Liver (tissue), 9 donors: ENCODE results near the gene CDPF1. TPM values are rescaled to one million over a fixed set of nuclear protein-coding genes. Genes with fewer than 3 reads are reported as not detected.

Experiments used
- DNase-seq: peaks from one replicate; pipeline ENCODE4 v3.0.0-alpha.2; 2017; ENCODE audit warnings: low spot score
- H3K27ac ChIP-seq, 2 donors: one replicate each; pipeline ENCODE4 v1.7.0; 2013; ENCODE audit warnings: inconsistent platforms in 2 of 2, low read length in 2 of 2, control low read depth in 1 of 2, low read depth in 1 of 2, mild to moderate bottlenecking in 1 of 2
- H3K27me3 ChIP-seq, 4 donors: one replicate each; pipeline versions ENCODE4 v1.6.1 to v1.7.0; 2013; ENCODE audit warnings: low read length in 3 of 4, inconsistent platforms in 1 of 4, mild to moderate bottlenecking in 1 of 4, moderate library complexity in 1 of 4; ENCODE audit not compliant: control insufficient read depth in 4 of 4, insufficient read depth in 4 of 4
- H3K36me3 ChIP-seq, 4 donors: one replicate each; pipeline versions ENCODE4 v1.6.1 to v1.7.0; 2013; ENCODE audit warnings: low read length in 3 of 4, mild to moderate bottlenecking in 3 of 4, low read depth in 1 of 4, moderate library complexity in 1 of 4; ENCODE audit not compliant: control insufficient read depth in 4 of 4, insufficient read depth in 3 of 4
- H3K4me1 ChIP-seq, 4 donors: one replicate each; pipeline versions ENCODE4 v1.6.1 to v1.7.0; 2013; ENCODE audit warnings: low read length in 3 of 4, mild to moderate bottlenecking in 3 of 4, moderate library complexity in 1 of 4; ENCODE audit not compliant: control insufficient read depth in 4 of 4, insufficient read depth in 4 of 4
- H3K4me3 ChIP-seq, 3 donors: one replicate each; pipeline versions ENCODE4 v1.6.1 to v1.7.0; 2013; ENCODE audit warnings: low read length in 3 of 3, control low read depth in 1 of 3, low read depth in 1 of 3, mild to moderate bottlenecking in 1 of 3
- H3K9ac ChIP-seq, 2 donors: one replicate each; pipeline ENCODE4 v1.7.0; 2013; ENCODE audit warnings: low read length in 2 of 2, mild to moderate bottlenecking in 2 of 2, moderate library complexity in 2 of 2, control low read depth in 1 of 2, low read depth in 1 of 2
- H3K9me3 ChIP-seq, 4 donors: one replicate each; pipeline versions ENCODE4 v1.6.1 to v1.7.0; 2013; ENCODE audit warnings: low read length in 3 of 4; ENCODE audit not compliant: control insufficient read depth in 4 of 4
- EGR1 ChIP-seq, 2 donors: IDR thresholded peaks; 2 replicates each; pipeline ENCODE4 v1.6.1; 2016 to 2018; ENCODE audit warnings: antibody characterized with exemption in 2 of 2, low read depth in 2 of 2
- GABPA ChIP-seq, 2 donors: IDR thresholded peaks in 1 of 2; conservative IDR thresholded peaks in 1 of 2; 2 replicates each; pipeline ENCODE4 v1.6.1; 2016; ENCODE audit warnings: antibody characterized with exemption in 2 of 2, mild to moderate bottlenecking in 1 of 2, moderate library complexity in 1 of 2
- HNF4A ChIP-seq, 2 donors: conservative IDR thresholded peaks; 2 replicates each; pipeline ENCODE4 v1.6.1; 2016; ENCODE audit warnings: antibody characterized with exemption in 2 of 2, mild to moderate bottlenecking in 2 of 2
- HNF4G ChIP-seq: IDR thresholded peaks from 2 replicates; pipeline ENCODE4 v1.6.1; 2016; ENCODE audit warnings: antibody characterized with exemption
- JUND ChIP-seq, 2 donors: IDR thresholded peaks; 2 replicates each; pipeline ENCODE4 v1.6.1; 2016; ENCODE audit warnings: antibody characterized with exemption in 2 of 2
- MAX ChIP-seq: IDR thresholded peaks from 2 replicates; pipeline ENCODE4 v1.6.1; 2016; ENCODE audit warnings: antibody characterized with exemption
- NR2F2 ChIP-seq: IDR thresholded peaks from 2 replicates; pipeline ENCODE4 v1.6.1; 2016; ENCODE audit warnings: antibody characterized with exemption
- RAD21 ChIP-seq, 2 donors: IDR thresholded peaks; 2 replicates each; pipeline ENCODE4 v1.6.1; 2016; ENCODE audit warnings: antibody characterized with exemption in 2 of 2, mild to moderate bottlenecking in 2 of 2
- RXRA ChIP-seq, 2 donors: IDR thresholded peaks; 2 replicates each; pipeline ENCODE4 v1.6.1; 2017 to 2018; ENCODE audit warnings: antibody characterized with exemption in 2 of 2, mild to moderate bottlenecking in 1 of 2
- TAF1 ChIP-seq: conservative IDR thresholded peaks from 2 replicates; pipeline ENCODE4 v1.6.1; 2016; ENCODE audit warnings: antibody characterized with exemption, mild to moderate bottlenecking
- YY1 ChIP-seq: IDR thresholded peaks from 2 replicates; pipeline ENCODE4 v1.6.1; 2016; ENCODE audit warnings: antibody characterized with exemption, mild to moderate bottlenecking
- WGBS: extraction: QIAGEN DNeasy Blood & Tissue Kit; methylation state at CpG from one replicate; pipeline ENCODE4 v1.1.7; 2013; 5-methylcytosine and 5-hydroxymethylcytosine counted together
- polyA plus RNA-seq, 2 donors: library from polyadenylated mRNA; stranded (reverse) in 1 of 2; unstranded in 1 of 2; fragments of 200-250 nt in 1 of 2; fragments of >200 nt in 1 of 2; fragmentation: Nextera tagmentation in 1 of 2; extraction: Ambion mirVana in 1 of 2; gene quantifications; one replicate each; pipeline versions ENCODE4 v1.2.1 to v1.2.3, GENCODE V29; 2013 to 2015
- total RNA-seq, 2 donors: library from RNA; depleted of rRNA; stranded (reverse); fragments of >200 nt; gene quantifications; one replicate each; pipeline ENCODE4 v1.2.3, GENCODE V29; 2014
- TF ChIP-seq, protein P1 (sequence below): fragments of 150-350 bp; IDR thresholded peaks from 2 replicates; pipeline ENCODE4 v1.5.1; 2017; ENCODE audit warnings: improper control_type of control experiment, low read depth, low read length; ENCODE audit not compliant: missing input control
- TF ChIP-seq, protein P2 (sequence below): IDR thresholded peaks from 2 replicates; pipeline ENCODE4 v1.6.1; 2016; ENCODE audit warnings: antibody characterized with exemption, mild to moderate bottlenecking
- TF ChIP-seq, protein P3 (sequence below): IDR thresholded peaks from 2 replicates; pipeline ENCODE4 v1.6.1; 2016; ENCODE audit warnings: antibody characterized with exemption
- donor health status: healthy.
- donor health status: healthy.
- donor health status: healthy.
- donor health status: healthy.
- donor health status: healthy.

Gene CDPF1
- total and polyA plus RNA-seq, 4 donors: 3.9 to 6.6 (median 5.3) TPM

DNA sequence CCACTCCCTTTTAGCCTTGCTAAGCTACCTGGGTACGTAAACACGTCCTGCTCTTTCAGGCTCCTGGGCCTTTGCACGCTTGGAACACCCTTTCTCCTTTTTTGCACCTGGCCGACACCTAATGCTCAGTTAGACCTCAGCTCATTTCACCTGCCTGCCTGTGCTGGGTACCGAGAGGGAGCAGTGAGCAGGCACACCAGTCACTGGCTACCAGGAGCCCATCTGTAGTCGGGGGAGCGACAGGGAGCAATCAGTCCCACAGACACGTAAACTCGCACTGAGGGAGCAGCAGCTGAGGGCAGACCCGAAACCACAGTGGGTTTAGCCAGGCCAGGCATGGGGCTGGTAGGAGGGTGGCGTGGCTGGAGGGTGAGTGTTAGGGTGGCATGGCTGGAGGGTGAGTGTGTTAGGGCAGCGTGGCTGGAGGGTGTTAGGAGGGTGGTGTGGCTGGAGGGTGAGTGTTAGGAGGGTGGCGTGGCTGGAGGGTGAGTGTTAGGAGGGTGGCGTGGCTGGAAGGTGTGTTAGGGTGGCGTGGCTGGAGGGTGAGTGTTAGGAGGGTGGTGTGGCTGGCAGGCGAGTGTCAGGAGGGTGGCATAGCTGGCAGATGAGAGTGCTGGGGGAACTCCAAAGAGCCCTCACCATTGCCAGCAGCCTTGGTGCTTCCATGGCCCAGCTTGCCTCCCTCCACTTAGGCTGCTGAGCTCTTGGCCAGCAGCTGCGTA lies 40.2 kb upstream of the CDPF1 start:
- Histone ChIP-seq H3K4me3 (no peak overlapping the region), H3K27ac (no peak overlapping the region), H3K27me3 (no peaks in the 10 kb centered on the region), H3K36me3 (peaks cover 30 to 77% (median 58%) of the 10 kb centered on the region in 4 donors), H3K9me3 (no peaks in the 10 kb centered on the region), H3K4me1 (peaks cover 0 to 8% (median 2%) of the 10 kb centered on the region in 4 donors), H3K9ac (no peak overlapping the region)
- no peak for DNase-seq
- TF ChIP-seq MAX (no peak), HNF4A (conservative IDR thresholded peaks at IDR 0.05) (no peak)
- TF ChIP-seq, protein P1, sequence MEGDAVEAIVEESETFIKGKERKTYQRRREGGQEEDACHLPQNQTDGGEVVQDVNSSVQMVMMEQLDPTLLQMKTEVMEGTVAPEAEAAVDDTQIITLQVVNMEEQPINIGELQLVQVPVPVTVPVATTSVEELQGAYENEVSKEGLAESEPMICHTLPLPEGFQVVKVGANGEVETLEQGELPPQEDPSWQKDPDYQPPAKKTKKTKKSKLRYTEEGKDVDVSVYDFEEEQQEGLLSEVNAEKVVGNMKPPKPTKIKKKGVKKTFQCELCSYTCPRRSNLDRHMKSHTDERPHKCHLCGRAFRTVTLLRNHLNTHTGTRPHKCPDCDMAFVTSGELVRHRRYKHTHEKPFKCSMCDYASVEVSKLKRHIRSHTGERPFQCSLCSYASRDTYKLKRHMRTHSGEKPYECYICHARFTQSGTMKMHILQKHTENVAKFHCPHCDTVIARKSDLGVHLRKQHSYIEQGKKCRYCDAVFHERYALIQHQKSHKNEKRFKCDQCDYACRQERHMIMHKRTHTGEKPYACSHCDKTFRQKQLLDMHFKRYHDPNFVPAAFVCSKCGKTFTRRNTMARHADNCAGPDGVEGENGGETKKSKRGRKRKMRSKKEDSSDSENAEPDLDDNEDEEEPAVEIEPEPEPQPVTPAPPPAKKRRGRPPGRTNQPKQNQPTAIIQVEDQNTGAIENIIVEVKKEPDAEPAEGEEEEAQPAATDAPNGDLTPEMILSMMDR: no peak
- TF ChIP-seq, protein P2, sequence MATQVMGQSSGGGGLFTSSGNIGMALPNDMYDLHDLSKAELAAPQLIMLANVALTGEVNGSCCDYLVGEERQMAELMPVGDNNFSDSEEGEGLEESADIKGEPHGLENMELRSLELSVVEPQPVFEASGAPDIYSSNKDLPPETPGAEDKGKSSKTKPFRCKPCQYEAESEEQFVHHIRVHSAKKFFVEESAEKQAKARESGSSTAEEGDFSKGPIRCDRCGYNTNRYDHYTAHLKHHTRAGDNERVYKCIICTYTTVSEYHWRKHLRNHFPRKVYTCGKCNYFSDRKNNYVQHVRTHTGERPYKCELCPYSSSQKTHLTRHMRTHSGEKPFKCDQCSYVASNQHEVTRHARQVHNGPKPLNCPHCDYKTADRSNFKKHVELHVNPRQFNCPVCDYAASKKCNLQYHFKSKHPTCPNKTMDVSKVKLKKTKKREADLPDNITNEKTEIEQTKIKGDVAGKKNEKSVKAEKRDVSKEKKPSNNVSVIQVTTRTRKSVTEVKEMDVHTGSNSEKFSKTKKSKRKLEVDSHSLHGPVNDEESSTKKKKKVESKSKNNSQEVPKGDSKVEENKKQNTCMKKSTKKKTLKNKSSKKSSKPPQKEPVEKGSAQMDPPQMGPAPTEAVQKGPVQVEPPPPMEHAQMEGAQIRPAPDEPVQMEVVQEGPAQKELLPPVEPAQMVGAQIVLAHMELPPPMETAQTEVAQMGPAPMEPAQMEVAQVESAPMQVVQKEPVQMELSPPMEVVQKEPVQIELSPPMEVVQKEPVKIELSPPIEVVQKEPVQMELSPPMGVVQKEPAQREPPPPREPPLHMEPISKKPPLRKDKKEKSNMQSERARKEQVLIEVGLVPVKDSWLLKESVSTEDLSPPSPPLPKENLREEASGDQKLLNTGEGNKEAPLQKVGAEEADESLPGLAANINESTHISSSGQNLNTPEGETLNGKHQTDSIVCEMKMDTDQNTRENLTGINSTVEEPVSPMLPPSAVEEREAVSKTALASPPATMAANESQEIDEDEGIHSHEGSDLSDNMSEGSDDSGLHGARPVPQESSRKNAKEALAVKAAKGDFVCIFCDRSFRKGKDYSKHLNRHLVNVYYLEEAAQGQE: no peak
- 96% methylated on average over 17 of the region's 17 CpGs for WGBS

GRCh38 chr22:46289244-46289891 lies 39.3 kb upstream of the CDPF1 start:
- H3K9me3 ChIP-seq: no peaks in the 10 kb centered on the region
- peaks cover 0 to 4% (median 2%) of the 10 kb centered on the region in 4 donors for H3K4me1 ChIP-seq
- no peaks in the 10 kb centered on the region for H3K27me3 ChIP-seq
- TF ChIP-seq RXRA (IDR thresholded peaks at IDR 0.05): no peak
- no peak for TF ChIP-seq HNF4A (conservative IDR thresholded peaks at IDR 0.05)
- WGBS: 90% methylated on average over 33 of the region's 33 CpGs
- no peak for DNase-seq
- H3K27ac ChIP-seq: no peak overlapping the region
- H3K36me3 ChIP-seq: peaks cover 35 to 86% (median 67%) of the 10 kb centered on the region in 4 donors
- H3K4me3 ChIP-seq: no peak overlapping the region
- H3K9ac ChIP-seq: no peak overlapping the region

DNA sequence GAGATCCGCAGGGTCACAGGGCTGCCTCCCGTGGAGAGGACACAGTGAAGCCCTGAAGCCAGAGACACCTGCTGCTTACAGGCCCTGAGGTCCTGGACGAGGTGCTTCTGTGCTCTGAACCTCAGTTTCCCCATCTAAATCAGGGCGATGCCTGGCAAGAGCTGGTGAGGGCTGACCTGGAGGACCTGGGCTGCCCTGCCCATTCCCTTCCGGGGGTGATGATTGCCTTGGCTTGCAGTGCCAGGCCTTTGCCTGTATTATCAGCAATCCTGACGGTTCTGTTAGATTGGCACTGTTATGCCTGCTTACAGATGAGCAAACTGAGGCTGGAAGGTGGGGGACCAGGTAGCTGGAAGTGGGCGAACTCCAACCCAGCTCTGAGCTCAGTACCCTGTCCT lies 38.8 kb upstream of the CDPF1 start:
- no peak for TF ChIP-seq NR2F2
- TF ChIP-seq HNF4G: no peak
- TF ChIP-seq, protein P1: no peak
- no peak for TF ChIP-seq MAX
- no peak for TF ChIP-seq TAF1
- TF ChIP-seq YY1: no peak
- no peak for TF ChIP-seq GABPA (IDR thresholded peaks at IDR 0.05 in 1 of 2, conservative IDR thresholded peaks at IDR 0.05 in 1 of 2)
- TF ChIP-seq RXRA (IDR thresholded peaks at IDR 0.05): no peak
- TF ChIP-seq, protein P3, sequence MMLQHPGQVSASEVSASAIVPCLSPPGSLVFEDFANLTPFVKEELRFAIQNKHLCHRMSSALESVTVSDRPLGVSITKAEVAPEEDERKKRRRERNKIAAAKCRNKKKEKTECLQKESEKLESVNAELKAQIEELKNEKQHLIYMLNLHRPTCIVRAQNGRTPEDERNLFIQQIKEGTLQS: no peak
- TF ChIP-seq RAD21 (IDR thresholded peaks at IDR 0.05): no peak
- TF ChIP-seq JUND (IDR thresholded peaks at IDR 0.05): no peak
- TF ChIP-seq EGR1 (IDR thresholded peaks at IDR 0.05; ENCODE audit: low read depth in 2 of 2): no peak
- Histone ChIP-seq H3K27ac (no peak overlapping the region), H3K9me3 (no peaks in the 10 kb centered on the region), H3K4me1 (peaks cover 0 to 4% (median 2%) of the 10 kb centered on the region in 4 donors), H3K27me3 (no peaks in the 10 kb centered on the region), H3K9ac (no peak overlapping the region), H3K36me3 (peaks cover 39 to 91% (median 72%) of the 10 kb centered on the region in 4 donors), H3K4me3 (no peak overlapping the region)
- WGBS: 87% methylated on average over 7 of the region's 7 CpGs
- DNase-seq: no peak
